SIG-M5 treated with dmso at 0.1 percent for 504 hours (cell line): ENCODE data around the gene KLHL4.
"Not testable (repeated sequence)": the region's sequence is repeated elsewhere in the genome, so short reads cannot be mapped to it uniquely, and the experiment has no call there.

Source experiments
- DNase-seq: peaks from one replicate; lab custom pipeline; 2025; ENCODE audit not compliant: unreplicated experiment; lab: John Stamatoyannopoulos, UW

The KLHL4 gene

GRCh38 chrX:87641439-87641838, 123.8 kb downstream of the KLHL4 start:
- not testable (repeated sequence) for DNase-seq

GRCh38 chrX:87661761-87662160, 144.2 kb downstream of the KLHL4 start:
- no peak for DNase-seq

- DNase-seq, result no peak
These were observed 145.8 kb downstream of the KLHL4 start for GRCh38 chrX:87663421-87663820.

GRCh38 chrX:87664381-87664780, 146.8 kb downstream of the KLHL4 start:
- DNase-seq, result peak; percentile 1

GRCh38 chrX:87679849-87680248, 162.2 kb downstream of the KLHL4 start:
- DNase-seq, result no peak

- no peak for DNase-seq
These were observed 170.1 kb downstream of the KLHL4 start for GRCh38 chrX:87687703-87688102.

GRCh38 chrX:87688113-87688748, 170.6 kb downstream of the KLHL4 start:
- not testable (repeated sequence) for DNase-seq

- not testable (repeated sequence) for DNase-seq
These were observed 171.6 kb downstream of the KLHL4 start for GRCh38 chrX:87689218-87689617.

GRCh38 chrX:87693204-87693603, 175.6 kb downstream of the KLHL4 start:
- no peak for DNase-seq

- DNase-seq, result no peak
These were observed 179.8 kb downstream of the KLHL4 start for GRCh38 chrX:87697409-87697808.

GRCh38 chrX:87702795-87703194, 185.2 kb downstream of the KLHL4 start:
- no peak for DNase-seq

- not testable (repeated sequence) for DNase-seq
These were observed 185.9 kb downstream of the KLHL4 start for GRCh38 chrX:87703469-87703868.

GRCh38 chrX:87706134-87706533, 188.5 kb downstream of the KLHL4 start:
- DNase-seq, result no peak

GRCh38 chrX:87710580-87710979, 193.0 kb downstream of the KLHL4 start:
- DNase-seq, result no peak
